Measurements from ENCODE around the gene NLK. TPM values are rescaled to one million over a fixed set of nuclear protein-coding genes. Genes with fewer than 3 reads are reported as not detected.

NLK gene
- total and polyA plus RNA-seq, 2 of the 4 experiments (the other 2 are of a cell fraction): 15.3 to 23.3 TPM

GRCh38 chr17:28046034-28046825, 3.8 kb downstream of the NLK start (continued):
- TF ChIP-seq POLR2A (IDR thresholded peaks at IDR 0.05; ENCODE audit: low read depth, low read length): no peak

- dilution Hi-C loops (cut with HindIII; ENCODE audit: low sequenced_read_pairs, unreplicated experiment): no loop called here
- ChIA-PET POLR2A (ENCODE audit: unreplicated experiment) (interaction anchor here (1.5 kb wide), 1 partner anchor 9 kb away, joined by 3 read pairs; no protein-coding TSS in a partner anchor), CTCF (interaction anchor here (0.6 kb wide), 1 partner anchor 105 kb away, joined by 6 read pairs; no protein-coding TSS in a partner anchor)
- peaks cover 8% of the 10 kb centered on the region; the same call in 1 of the 2 replicates for H3K36me3 ChIP-seq (ENCODE audit: control insufficient read depth, insufficient read depth, low read length)
- no peak overlapping the region; the same call in 1 of the 2 replicates for H3K4ac ChIP-seq (ENCODE audit: low read depth, low read length)
- in situ Hi-C loops (cut with MboI; ENCODE audit: low sequenced_read_pairs): loop anchor here (10.0 kb wide), 1 partner anchor 277 kb away; no protein-coding TSS in a partner anchor
- H4K20me1 ChIP-seq (ENCODE audit: insufficient read depth, low read length): peaks cover 77% of the 10 kb centered on the region
- H3K4me1 ChIP-seq (ENCODE audit: control insufficient read depth, insufficient read depth, low read length): peaks cover 8% of the 10 kb centered on the region
- no CpG with 5 or more reads among the region's 4 CpGs for WGBS, 2 experiments (ENCODE audit: extremely low coverage in 2 of 2, insufficient read length in 1 of 2)
- ATAC-seq (ENCODE audit: low read depth) (no peak), DNase-seq (no peak)
- no peak overlapping the region for H3K56ac ChIP-seq (ENCODE audit: extremely low read depth, insufficient read depth, low read length)
- no peak overlapping the region for H2BK20ac ChIP-seq (ENCODE audit: low read depth, low read length)
- H3K9me1 ChIP-seq (ENCODE audit: insufficient read depth, low read length): peaks cover 5% of the 10 kb centered on the region
- H2AK9ac ChIP-seq (replicated peaks; ENCODE audit: low read depth, low read length, poor library complexity): no peak overlapping the region
- H3K14ac ChIP-seq (replicated peaks; ENCODE audit: low read depth, low read length): no peak overlapping the region
- H3K23ac ChIP-seq (ENCODE audit: low read depth, low read length): peak overlapping the region; percentile 54; the same call in 1 of the 2 replicates
- no peak overlapping the region for H2BK15ac ChIP-seq (ENCODE audit: low read depth, low read length)
- no TSS peak for BruUV-seq (replicated peaks)
- H2BK5ac ChIP-seq (ENCODE audit: low read depth, low read length, poor library complexity, severe bottlenecking): peak overlapping the region; percentile 0
- H3K4me2 ChIP-seq (ENCODE audit: low read depth, low read length): peak overlapping the region; percentile 67
- H2BK120ac ChIP-seq (ENCODE audit: low read depth, low read length): no peak overlapping the region
- H4K91ac ChIP-seq (ENCODE audit: insufficient read depth, low read depth, low read length): no peak overlapping the region
- H2AK5ac ChIP-seq (ENCODE audit: low read depth, low read length): no peak overlapping the region
- H3K4me3 ChIP-seq (ENCODE audit: insufficient read depth, low read depth, low read length): no peak overlapping the region
- H2AFZ ChIP-seq (replicated peaks; ENCODE audit: low read length, poor library complexity): no peak overlapping the region
- H4K8ac ChIP-seq (ENCODE audit: low read depth in 2 of 2, low read length in 2 of 2): 0 out of 4 replicates have a peak overlapping the region, but pooled peaks of 1 of the 2 experiments have one; percentile 35
- H3K79me1 ChIP-seq (ENCODE audit: low read depth in 1 of 2, low read length in 2 of 2): peaks cover 12 to 73% of the 10 kb centered on the region in 2 experiments
- H3K27me3 ChIP-seq (ENCODE audit: control insufficient read depth, insufficient read depth, low read length): no peaks in the 10 kb centered on the region
- H3K9ac ChIP-seq (ENCODE audit: low read depth, low read length): peak overlapping the region; percentile 36; the same call in 1 of the 2 replicates
- no peak overlapping the region for H4K5ac ChIP-seq (ENCODE audit: low read depth, low read length)
- H3K27ac ChIP-seq (ENCODE audit: insufficient read depth, low read length): no peak overlapping the region
- TF ChIP-seq BHLHE40 (IDR thresholded peaks at IDR 0.05; ENCODE audit: low read depth, low read length) (no peak), MAZ (IDR thresholded peaks at IDR 0.05; ENCODE audit: borderline replicate concordance, low read depth, low read length) (no peak)
- intact Hi-C loops (cut with micrococcal nuclease): loop anchor here (5.0 to 10.0 kb wide), 4 partner anchors 54 to 287 kb away; partner anchors contain the start of genes IFT20, LYRM9 and TNFAIP1
- no peak overlapping the region; the same call in 1 of the 2 replicates for H3K18ac ChIP-seq (ENCODE audit: low read depth, low read length)
- no peaks in the 10 kb centered on the region for H3K9me3 ChIP-seq (ENCODE audit: control insufficient read depth, insufficient read depth, low read length)
Measured at GRCh38 chr17:28047806-28048205, 5.3 kb downstream of the NLK start.

All from IMR-90 (cell line).